Skeletal muscle satellite cell (primary cell): ENCODE measurements around the gene RGS11.
A peak's percentile ranks its signal among the peaks of the same experiment; 100 is the strongest.

ENCODE experiments used
- H3K27me3 ChIP-seq: 2 replicates; pipeline ENCODE4 v1.7.0; 2013; ENCODE audit warnings: low read length; ENCODE audit not compliant: control insufficient read depth, insufficient read depth
- H3K36me3 ChIP-seq: 2 replicates; pipeline ENCODE4 v1.7.0; 2013; ENCODE audit warnings: mild to moderate bottlenecking, control low read depth, low read length; ENCODE audit not compliant: insufficient read depth
- H3K4me1 ChIP-seq: 2 replicates; pipeline ENCODE4 v1.7.0; 2013; ENCODE audit warnings: low read length; ENCODE audit not compliant: control insufficient read depth, insufficient read depth
- H3K4me2 ChIP-seq: 2 replicates; pipeline ENCODE4 v1.7.0; 2013; ENCODE audit warnings: mild to moderate bottlenecking, low read length
- H3K4me3 ChIP-seq: 2 replicates; pipeline ENCODE4 v1.7.0; 2013; ENCODE audit warnings: low read length
- H3K9ac ChIP-seq: 2 replicates; pipeline ENCODE4 v1.7.0; 2013; ENCODE audit warnings: mild to moderate bottlenecking, low read depth, low read length, moderate library complexity
- H3K9me3 ChIP-seq: replicated peaks from 2 replicates; pipeline ENCODE4 v1.7.0; 2013; ENCODE audit warnings: mild to moderate bottlenecking, control low read depth, low read length

Gene RGS11

GRCh38 chr16:284204-285120, 8.7 kb upstream of the RGS11 start:
- Histone ChIP-seq H3K4me1 (no peaks in the 10 kb centered on the region), H3K9me3 (no peaks in the 10 kb centered on the region), H3K36me3 (peaks cover 17% of the 10 kb centered on the region), H3K9ac (no peak overlapping the region), H3K4me2 (no peak overlapping the region), H3K27me3 (peaks cover 17% of the 10 kb centered on the region), H3K4me3 (no peak overlapping the region)

GRCh38 chr16:283033-283805, 7.5 kb upstream of the RGS11 start, which contains the start of gene PDIA2:
TSS of gene PDIA2 (plus strand) at chr16:283164. CDS start at chr16:283170, 6 bp downstream.
- Histone ChIP-seq H3K9ac (no peak within 1 kb of the TSS), H3K9me3 (no peaks in the 10 kb centered on the region), H3K4me2 (no peak within 1 kb of the TSS), H3K27me3 (peaks cover 17% of the 10 kb centered on the region), H3K4me3 (no peak within 1 kb of the TSS), H3K36me3 (peaks cover 12% of the 10 kb centered on the region), H3K4me1 (no peaks in the 10 kb centered on the region)

GRCh38 chr16:282491-282890, 6.7 kb upstream of the RGS11 start:
- Histone ChIP-seq H3K4me3 (no peak overlapping the region), H3K4me1 (no peaks in the 10 kb centered on the region), H3K27me3 (peaks cover 17% of the 10 kb centered on the region), H3K9me3 (no peaks in the 10 kb centered on the region), H3K9ac (no peak overlapping the region), H3K36me3 (peaks cover 6% of the 10 kb centered on the region), H3K4me2 (no peak overlapping the region)

GRCh38 chr16:281660-282255, 6.0 kb upstream of the RGS11 start:
- no peaks in the 10 kb centered on the region for H3K9me3 ChIP-seq
- no peak overlapping the region for H3K4me2 ChIP-seq
- no peaks in the 10 kb centered on the region for H3K4me1 ChIP-seq
- H3K27me3 ChIP-seq = peaks cover 17% of the 10 kb centered on the region
- peaks cover 3% of the 10 kb centered on the region for H3K36me3 ChIP-seq
- no peak overlapping the region for H3K9ac ChIP-seq
- no peak overlapping the region for H3K4me3 ChIP-seq

GRCh38 chr16:280991-281659, 5.4 kb upstream of the RGS11 start:
- Histone ChIP-seq H3K36me3 (no peaks in the 10 kb centered on the region), H3K27me3 (peaks cover 17% of the 10 kb centered on the region), H3K4me1 (no peaks in the 10 kb centered on the region), H3K4me2 (peak overlapping the region; percentile 58), H3K9me3 (no peaks in the 10 kb centered on the region), H3K9ac (no peak overlapping the region), H3K4me3 (no peak overlapping the region)

- no peaks in the 10 kb centered on the region for H3K4me1 ChIP-seq
- H3K9ac ChIP-seq = no peak within 1 kb of the TSS
- peak within 1 kb of the TSS; percentile 58 for H3K4me2 ChIP-seq
- H3K4me3 ChIP-seq = no peak within 1 kb of the TSS
- H3K36me3 ChIP-seq = no peaks in the 10 kb centered on the region
- H3K9me3 ChIP-seq = no peaks in the 10 kb centered on the region
- H3K27me3 ChIP-seq = peaks cover 17% of the 10 kb centered on the region
Observed at GRCh38 chr16:280552-280951, 4.8 kb upstream of the RGS11 start, which contains the start of gene ARHGDIG. TSS of gene ARHGDIG (plus strand) at chr16:280591. CDS start at chr16:280681, 90 bp downstream.

GRCh38 chr16:280005-280460, 4.3 kb upstream of the RGS11 start:
- Histone ChIP-seq H3K4me3 (no peak overlapping the region), H3K9ac (no peak overlapping the region), H3K4me1 (peaks cover 4% of the 10 kb centered on the region), H3K9me3 (no peaks in the 10 kb centered on the region), H3K27me3 (peaks cover 20% of the 10 kb centered on the region), H3K36me3 (no peaks in the 10 kb centered on the region), H3K4me2 (no peak overlapping the region)

- Histone ChIP-seq H3K27me3 (peaks cover 25% of the 10 kb centered on the region), H3K36me3 (no peaks in the 10 kb centered on the region), H3K9me3 (no peaks in the 10 kb centered on the region), H3K4me2 (no peak overlapping the region), H3K4me3 (no peak overlapping the region), H3K4me1 (peaks cover 4% of the 10 kb centered on the region), H3K9ac (no peak overlapping the region)
Observed at GRCh38 chr16:279531-279930, 3.8 kb upstream of the RGS11 start.

- H3K9me3 ChIP-seq = no peaks in the 10 kb centered on the region
- peaks cover 29% of the 10 kb centered on the region for H3K27me3 ChIP-seq
- H3K4me3 ChIP-seq = no peak overlapping the region
- peaks cover 4% of the 10 kb centered on the region for H3K4me1 ChIP-seq
- no peaks in the 10 kb centered on the region for H3K36me3 ChIP-seq
- no peak overlapping the region for H3K9ac ChIP-seq
- H3K4me2 ChIP-seq = no peak overlapping the region
Observed at GRCh38 chr16:278863-279366, 3.2 kb upstream of the RGS11 start.

- H3K4me1 ChIP-seq = peaks cover 4% of the 10 kb centered on the region
- H3K4me3 ChIP-seq = no peak overlapping the region
- no peaks in the 10 kb centered on the region for H3K9me3 ChIP-seq
- no peaks in the 10 kb centered on the region for H3K36me3 ChIP-seq
- peaks cover 21% of the 10 kb centered on the region for H3K27me3 ChIP-seq
- H3K9ac ChIP-seq = no peak overlapping the region
- H3K4me2 ChIP-seq = no peak overlapping the region
Observed at GRCh38 chr16:276426-277077, 808 bp upstream of the RGS11 start.
